Activated effector memory CD4-positive, alpha-beta T cell treated with anti-CD3 and anti-CD28 coated beads, Interleukin-2, amount 50 U/mL, for 16 hours (primary cell): ENCODE results near the gene NT5C3A.
"Not testable (repeated sequence)": the region's sequence is repeated elsewhere in the genome, so short reads cannot be mapped to it uniquely, and the experiment has no call there.

Source experiments
- DNase-seq: peaks from one replicate; pipeline ENCODE4 v3.0.0-alpha.2; 2020

NT5C3A gene

DNA sequence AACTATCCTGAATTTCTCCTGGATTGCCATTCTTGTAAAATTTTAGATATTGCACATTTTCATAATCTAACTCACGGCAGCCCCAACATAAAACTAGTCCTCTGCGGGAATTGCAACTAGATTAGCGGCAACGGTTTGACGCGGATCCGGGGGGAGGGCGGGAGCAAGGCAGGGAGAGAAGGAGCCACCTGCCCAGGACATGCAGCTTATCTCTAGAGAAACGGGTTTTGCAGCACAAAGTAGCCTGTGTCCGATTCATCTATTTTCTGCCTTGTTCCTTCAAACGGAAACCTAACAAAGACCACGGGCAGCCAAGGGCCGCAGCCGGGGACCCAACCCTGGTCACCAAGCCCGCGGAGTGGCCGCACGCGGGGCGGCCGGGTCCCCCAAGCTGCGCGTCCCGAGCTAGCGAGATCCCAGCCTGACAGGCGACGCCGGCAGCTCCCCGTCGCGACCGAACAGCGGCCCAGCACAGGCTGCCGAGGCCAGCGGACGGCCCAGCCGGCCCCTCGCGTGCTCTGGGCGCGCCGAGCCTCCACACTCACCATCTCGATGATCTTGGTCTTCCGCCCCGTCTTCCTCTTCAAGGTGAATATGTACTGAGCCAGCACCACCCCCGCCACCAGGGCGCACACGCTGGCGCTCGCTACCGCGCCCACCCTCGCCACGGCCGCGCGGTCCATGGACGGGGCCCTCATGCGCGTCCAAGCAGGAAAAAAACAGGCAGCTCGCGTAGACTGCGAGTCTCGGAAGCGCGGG lies at the start of gene NT5C3A:
Gene NT5C3A, minus strand, starts transcription at position 754 of the 759 bp plus-strand sequence. Its CDS starts 71 bp downstream, at position 683.
- no peak for DNase-seq

DNA sequence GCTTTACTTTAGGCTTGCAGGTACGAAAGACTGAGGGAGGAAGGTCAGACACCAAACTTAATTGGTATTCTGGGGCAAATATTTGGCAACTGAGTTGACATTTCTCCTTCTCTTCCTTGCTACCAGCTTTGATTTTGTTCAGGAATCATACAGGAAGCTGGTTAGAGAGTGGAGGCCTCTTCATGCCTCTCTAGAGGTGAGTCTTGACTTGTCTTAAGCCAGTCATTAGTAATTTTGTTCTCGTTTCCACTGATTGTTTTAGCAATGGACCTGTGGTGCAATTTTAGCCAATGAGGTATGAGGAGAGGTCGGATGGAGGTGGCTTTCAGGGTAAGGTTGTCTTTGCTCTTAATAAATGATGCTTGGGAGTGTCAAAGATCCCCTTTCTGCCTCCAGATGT lies 49.0 kb upstream of the NT5C3A start:
- DNase-seq = no peak

DNA sequence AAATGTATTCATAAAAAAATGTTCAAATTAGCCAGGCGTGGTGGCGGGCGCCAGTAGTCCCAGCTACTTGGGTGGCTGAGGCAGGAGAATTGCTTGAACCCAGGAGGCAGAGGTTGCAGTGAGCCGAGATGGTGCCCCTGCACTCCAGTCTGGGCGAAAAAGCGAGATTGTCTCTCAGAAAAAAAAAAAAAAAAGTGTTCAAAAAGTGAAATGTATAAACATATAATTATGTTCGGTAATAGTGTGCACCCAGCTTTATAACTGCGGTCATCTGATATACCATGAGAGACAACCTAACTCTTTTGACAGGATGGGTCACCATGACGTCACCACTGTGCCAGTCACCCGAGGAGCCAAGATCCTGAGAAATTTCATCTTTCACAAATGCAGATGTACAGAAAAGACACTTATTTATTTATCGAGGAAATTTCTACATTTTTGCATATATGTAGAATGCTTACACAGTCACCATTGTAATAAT lies 47.2 kb upstream of the NT5C3A start:
- no peak for DNase-seq

DNA sequence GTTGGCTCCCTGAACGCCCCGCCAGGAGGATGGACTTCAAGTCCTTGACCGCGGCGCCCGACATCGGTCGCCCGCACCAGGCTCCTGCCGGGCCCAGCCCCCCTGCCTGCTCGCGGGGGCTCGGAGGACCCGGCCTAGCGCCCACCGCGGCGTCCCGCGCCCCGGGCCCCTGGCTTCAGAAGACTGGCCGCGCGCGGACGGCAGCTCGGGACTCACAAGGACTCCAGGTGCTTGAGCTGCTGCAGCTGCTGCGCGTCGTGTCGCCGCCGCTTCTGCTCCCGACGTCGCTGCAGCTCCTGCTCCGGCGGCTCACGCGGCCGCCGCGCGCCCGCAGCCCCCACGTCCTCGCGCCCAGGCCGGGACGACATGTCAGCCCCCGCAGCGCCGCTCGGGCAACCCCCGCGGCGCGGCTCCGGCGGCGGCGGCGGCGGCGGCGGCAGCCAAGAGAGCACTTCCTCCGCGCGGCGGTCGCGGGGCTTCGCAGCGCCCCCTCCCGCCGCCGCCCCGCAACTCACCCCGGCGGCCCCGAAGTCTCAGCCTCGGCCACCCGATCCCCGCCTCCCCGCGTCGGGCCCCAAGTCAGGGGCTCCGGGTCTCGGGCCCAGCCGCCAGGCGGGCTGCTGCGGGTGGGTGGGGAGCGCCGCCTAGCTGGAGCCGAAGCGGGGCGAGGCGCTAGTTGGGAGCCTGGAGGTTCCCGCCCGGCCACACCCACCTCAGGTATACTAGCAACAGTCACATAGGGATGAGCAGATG lies 46.6 kb upstream of the NT5C3A start, which contains the start of gene RP9:
Gene RP9, minus strand, starts transcription at position 400 of the 753 bp plus-strand sequence. Its CDS starts 32 bp downstream, at position 368.
- peak; percentile 92 for DNase-seq

DNA sequence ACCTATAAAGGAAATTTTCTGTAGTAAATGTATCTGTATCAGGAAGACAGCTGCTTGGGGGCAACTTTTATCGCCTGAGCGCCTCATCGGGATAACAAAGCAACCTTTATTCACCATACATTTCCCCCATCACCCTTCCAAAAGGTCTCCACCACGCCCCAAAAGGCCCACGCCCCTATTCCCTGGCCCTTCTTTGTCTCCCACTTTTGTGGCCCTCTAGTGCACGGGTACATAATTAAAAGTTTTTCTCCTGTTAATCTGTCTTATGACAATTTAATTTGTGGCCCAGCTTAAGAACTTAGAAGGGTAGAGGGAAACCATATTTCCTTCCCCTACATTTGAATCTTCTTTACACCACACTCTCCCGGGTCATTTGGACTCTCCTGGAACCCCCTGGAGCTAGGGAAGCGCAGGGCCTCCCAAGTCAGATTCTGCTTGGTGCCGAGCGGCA lies 46.0 kb upstream of the NT5C3A start:
- peak; percentile 70 for DNase-seq

DNA sequence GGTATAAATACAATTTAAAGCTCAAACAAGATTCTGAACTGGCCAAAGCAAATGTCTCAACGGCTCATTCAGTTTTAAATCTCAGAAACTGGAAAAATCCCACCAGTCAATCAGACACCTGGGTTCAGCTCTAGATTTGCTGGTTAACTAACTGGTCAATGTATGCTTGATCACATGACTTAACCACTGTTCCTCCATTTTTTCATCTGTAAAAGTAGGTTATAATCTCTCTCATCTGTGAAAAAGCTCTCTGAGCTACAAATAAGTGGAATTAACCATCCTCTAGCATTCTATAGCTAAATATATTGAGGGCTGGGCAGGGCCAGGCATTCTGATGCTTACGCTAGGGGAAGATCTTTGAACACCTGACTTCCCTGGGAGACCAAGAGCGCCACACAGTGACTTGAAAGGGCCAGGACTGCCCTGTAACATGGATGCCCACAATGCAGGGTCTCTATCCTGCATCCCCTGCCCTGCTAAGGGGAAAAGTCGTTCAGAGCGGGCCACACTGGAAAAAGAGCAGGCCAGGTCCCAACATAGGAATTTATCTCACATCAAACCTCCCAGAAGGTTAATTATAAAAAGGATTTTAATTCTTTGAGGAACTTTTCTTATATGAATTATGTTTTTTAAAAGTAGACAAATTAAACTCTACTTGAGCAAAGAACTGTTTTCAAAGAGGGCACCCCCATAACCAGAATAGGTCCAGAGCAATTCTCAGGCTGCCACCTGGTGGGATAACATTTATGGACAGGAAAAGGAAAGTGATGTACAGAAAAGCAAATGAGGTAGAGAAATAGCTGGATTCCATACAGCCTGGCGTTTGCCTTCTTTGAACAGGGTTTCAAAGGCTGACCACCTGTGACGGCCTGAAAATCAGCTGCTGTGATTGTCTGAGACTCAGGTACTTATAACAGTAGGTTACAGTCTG lies 44.8 kb upstream of the NT5C3A start:
- no peak for DNase-seq

DNA sequence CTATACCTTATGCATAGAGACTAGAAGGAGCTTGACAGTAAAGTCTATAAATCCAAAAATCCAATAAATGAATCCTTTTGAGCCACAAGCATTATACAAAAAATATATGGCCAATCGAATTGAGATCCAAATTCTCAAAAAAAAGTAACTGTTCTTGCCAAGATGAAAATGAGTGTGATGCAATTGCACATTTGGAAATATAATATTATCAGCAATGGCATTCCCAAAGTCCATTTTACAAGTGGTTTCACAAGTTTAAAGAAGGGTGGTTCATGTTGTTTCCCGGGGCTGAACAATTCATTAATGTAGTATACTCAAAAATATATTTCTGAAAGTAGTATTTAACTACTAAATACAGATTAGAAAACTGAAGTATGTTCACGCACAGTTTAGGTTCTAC lies 39.3 kb upstream of the NT5C3A start:
- DNase-seq = no peak

DNA sequence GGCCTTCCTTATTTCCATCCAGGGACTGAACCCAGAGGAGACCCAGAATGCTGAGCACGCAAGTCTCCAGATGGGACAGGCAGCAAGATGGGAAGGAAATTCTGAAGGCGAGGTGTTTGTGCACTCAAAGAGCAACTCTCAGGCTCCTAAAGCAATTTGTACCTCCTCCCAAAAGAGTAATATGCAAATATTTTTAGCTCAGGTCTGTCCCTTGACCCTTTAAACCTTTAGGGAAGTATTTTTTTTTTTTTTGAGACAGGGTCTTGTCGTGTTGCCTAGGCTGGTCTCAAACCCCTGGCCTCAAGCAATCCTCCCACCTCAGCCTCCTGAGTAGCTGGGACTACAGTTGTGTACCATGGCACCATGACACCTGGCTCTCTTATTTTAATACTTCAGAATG lies 38.2 kb upstream of the NT5C3A start:
- DNase-seq = no peak

DNA sequence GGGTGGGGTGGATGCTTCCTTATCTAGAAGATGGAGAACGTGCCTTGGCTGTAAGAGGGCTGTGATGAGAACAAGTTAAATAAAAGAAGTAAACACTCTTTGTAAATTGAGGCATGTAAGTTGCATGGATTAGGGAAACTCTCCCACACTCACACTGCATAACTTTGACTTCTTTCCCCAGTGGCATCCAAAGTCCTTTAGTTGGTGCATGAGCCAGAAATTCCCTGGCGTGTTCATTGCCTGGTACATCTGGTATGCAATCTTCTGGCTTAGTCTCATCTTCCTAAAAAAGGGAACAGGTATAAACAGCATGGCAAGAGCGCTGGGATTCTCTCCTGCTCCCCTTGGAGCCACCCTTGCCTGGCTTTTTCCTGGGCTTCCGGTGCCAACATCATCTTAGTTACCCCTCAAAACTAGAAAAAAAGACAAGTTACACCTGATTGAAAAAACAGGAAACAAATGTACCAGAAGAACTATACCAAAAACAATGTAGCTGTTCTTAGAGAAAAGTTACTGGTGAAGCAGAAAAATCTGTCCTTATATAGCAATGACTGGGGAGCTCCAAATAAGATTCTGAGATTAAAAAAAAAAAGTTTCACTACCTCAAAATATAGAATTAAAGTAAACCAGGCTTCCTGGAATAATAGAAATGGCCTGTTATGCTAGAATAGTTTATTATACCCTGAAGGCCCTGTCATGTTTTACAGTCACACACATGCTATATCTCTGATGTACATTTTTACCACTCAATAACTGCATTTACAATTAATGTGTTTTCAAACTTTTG lies 36.8 kb upstream of the NT5C3A start:
- DNase-seq = no peak

DNA sequence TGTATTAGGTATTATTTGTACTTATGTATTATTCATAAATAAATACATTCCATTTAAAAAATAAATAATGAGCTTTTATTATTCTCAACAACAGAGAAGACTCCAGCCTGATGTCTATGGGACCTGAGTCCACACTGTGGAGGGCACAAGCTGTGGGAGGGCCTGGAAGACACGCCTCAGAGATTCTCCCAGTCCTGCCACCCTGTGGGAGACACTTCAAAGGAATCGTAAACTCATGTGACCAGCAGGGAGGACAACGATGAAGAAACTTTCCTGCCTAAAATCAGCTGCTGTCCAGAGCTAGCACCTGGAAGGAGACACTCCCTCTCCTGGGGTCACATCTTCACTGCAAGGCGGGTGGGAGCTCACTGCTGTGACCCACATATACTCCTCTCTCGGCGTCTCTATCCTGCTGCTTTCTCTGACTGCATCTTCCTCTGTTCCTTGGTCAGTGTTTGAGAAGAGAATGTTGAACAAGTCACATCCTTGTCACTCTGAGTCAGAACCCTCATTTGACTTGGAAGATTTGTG lies 32.2 kb upstream of the NT5C3A start:
- DNase-seq = not testable (repeated sequence)

DNA sequence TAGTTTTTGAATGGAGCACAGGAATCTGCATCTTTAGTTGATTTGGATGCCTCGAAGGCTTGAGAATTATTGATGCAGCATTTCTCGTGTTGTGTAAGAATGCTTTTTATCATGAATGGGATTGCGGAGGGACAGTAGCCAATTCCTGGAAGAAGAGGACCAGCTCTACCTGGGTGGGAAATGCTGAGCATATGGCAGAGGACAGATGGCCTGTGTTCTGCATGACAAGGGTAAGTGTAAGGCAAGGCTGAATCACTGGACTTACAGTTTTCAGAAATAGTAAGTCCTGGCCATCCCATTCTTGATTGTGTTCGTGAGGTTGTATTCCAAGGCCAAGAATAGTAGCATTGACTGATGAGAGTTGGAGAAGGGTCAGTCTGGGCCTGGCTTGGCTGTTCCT lies 30.7 kb upstream of the NT5C3A start:
- no peak for DNase-seq

DNA sequence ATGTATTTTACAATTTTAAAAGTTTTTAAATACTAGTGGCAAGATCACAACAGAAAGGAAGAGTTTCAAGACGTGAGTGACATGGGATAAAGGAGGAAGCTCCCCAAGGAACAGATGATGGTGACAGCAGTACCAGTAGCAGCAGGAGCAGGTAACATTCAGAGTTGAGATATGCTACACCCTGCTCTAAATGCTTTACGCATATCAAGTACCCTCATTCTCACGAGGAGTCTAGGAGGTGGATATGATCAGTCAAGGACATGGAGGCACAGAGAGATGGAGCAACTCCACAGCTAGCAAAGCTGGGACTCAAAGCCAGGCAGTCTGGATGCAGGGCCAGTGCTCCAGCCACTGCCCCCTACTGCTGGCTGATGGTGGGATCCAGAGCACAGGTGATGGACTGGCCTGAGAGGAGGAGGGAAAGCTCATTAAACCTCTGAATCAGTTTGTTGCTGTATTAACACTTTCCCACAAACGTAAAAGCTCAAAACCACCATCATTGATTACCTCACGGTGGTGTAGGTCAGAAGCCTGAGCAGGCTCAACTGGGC lies 29.1 kb upstream of the NT5C3A start:
- DNase-seq = no peak

DNA sequence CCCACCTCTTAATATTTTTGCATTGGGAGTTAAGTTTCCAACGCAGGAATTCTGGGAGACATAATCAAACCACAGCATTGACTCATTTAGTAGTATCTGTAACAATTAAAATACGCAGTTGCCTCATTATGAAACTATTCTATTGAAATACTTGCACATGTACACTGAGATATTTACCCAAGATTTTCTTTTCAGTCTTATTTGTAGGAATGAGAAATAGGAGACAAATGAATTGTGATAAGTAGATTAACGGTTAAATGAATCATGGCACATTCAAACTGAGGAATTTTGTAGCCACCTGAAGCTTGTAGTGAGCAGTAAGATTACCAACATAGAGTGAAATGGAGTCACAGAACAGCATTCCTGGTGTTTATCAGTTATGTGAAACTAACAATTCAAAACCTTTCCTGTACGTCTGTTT lies 28.5 kb upstream of the NT5C3A start:
- DNase-seq = no peak

DNA sequence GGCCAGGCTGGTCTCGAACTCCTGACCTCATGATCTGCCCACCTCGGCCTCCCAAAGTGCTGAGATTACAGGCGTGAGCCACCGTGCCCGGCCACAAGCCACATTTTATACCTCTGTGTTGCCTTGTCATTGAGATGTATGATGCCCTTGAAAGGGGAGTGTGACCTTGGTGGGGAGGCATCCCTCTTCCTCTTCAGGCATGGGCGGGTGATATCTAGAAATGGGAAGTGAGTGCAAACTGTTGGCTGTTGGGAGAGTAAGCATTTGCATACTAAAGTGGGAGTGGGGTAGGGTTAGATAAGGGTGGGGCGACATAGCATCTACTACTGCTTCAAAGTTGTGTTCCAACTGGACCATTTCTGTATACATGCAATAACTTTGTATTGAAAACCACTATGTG lies 26.6 kb upstream of the NT5C3A start:
- DNase-seq = no peak

DNA sequence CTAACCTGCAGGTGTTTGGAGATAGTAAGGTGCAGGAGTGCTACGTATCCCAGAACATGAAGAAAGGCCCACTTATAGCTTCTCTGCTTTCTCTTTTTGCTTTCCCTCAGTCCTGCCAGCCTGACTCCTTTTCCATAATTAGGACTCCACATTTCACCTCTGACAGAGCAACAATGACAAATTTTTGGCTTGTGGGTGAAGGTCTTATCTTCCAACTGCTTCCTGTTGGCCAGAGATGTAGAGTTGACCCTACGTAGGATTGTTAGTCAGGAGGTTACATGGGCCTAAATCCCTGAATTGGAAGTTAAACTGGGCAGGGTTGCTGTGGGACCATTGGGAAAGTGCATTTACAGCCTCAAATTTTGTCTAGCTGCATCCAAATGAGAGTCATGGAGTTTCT lies 25.3 kb upstream of the NT5C3A start:
- no peak for DNase-seq

DNA sequence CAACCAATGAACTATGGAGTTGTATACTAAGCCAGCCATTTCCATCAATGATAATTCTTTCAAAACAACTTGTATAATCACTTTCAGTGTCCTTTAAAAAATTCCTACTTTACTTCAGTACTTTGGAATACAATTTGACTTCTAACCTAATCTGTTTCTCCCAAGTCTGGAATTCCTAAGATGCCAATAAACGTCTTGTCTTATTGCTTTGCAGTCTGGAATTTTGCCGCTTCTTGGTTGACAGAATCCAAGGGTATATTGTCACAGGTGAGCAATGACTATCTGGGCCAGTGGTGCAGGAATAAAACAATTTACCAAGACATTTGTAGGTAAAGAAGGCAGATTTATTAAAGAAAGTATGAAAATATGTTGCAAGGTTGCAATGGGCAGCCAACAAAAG lies 24.8 kb upstream of the NT5C3A start:
- no peak for DNase-seq

DNA sequence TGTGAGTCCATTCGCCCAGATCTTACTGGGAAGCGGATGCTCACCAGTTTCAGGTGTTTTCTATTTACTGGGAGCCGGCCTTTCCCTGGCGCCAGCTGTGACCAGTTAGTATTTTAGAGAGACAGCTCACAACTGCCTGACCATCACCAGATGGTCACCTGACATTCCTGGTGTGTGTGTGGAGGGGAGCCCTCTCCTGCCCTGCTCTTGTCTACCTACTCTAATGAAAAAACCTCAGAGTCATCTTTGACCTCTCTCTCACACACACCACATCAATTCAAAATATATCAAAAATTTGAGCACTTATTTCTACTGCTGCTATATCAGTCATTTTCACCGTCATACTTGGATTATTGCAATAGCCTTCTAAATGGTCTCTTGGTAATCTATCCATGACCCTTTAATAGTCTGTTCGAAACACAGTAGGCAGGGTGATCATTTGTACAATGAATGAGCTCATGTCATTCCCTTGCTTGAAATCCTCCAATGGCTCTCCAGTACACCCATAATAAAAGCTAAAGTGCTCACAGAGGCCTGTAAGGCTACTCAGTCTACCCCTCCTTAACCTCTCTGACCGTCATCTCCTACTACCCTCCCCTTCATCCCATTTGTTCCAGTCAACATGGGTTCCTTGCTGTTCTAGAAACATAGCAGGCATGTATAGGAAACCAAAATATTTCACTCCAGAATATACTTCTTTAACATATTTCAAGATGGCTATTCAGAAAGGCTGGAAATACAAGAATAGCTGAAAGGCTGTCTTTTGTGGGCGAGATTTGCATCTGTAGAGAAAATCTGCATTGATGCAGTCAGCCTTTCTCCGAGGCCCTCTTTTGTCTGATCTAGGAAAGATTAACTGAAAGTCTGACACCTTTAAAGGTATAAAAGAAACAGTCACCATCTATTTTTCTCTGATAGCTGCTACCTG lies 17.5 kb upstream of the NT5C3A start:
- no peak for DNase-seq

DNA sequence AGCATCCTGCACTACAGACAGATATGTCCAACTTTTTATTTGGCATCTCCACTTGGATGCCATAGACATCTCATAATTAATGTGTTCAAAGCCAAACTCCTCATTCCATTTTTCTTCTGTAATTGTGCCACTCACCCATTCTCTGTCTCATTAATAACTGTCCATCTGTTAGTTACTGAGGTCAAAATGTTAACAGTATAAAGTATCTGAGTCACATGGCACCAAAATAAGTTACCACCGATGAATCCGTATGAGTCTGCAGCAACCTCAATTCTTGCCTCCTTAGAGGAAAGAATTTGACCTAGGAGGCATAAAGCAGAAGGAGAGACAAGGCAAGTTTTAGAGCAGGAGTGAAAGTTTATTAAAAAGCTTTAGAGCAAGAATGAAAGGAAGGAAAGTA lies 16.5 kb upstream of the NT5C3A start:
- no peak for DNase-seq

DNA sequence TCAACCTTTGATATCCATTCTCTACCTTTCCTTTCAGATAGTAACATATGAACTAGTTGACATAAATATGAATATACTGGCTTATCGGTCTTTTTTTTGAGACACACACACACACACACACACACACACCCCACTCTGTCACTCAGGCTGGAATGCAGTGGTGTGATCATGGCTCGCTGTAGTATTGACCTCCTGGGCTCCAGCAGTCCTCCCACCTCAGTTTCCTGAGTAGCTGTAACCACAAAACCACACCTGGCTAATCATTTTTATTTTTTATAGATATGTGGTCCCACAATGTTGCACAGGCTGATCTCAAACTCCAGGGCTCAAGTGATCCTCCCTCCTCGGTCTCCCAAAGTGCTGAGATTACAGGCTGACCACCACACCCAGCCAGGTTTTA lies 14.2 kb upstream of the NT5C3A start:
- no peak for DNase-seq

DNA sequence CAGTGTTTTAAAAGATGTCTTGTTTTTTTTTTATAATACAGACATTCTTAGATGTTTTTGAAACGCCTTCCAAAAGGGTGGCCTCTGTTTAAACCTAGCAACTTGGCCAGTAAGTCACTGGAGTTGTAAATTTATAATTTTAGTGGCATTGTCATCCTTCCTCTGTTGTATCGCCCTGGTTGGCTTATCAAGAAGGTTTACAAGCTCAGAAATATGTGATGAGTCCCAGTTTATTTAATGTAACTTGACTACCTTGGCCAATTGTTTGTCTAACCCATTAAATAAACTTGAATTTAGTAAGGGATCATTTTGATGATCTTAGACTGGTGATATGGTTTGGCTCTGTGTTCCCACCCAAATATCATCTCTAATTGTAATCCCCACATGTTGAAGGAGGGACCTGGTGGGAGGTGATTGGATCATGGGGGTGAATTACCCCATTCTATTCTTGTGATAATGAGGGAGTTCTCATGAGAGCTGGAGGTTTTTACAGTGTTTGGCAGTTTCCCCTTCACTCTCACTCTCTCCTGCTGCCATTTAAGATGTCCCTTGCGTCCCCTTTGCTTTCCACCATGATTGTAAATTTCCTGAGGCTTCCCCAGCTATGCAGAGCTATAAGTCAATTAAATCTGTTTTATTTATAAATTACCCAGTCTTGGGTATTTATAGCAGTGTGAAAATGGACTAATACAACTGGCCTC lies 13.4 kb upstream of the NT5C3A start:
- no peak for DNase-seq
